ENCODE data around the gene SORCS2. TPM values are rescaled to one million over a fixed set of nuclear protein-coding genes. Genes with fewer than 3 reads are reported as not detected.

The SORCS2 gene
- total RNA-seq, 1 donor from 2014 or later: 29.5 TPM

DNA sequence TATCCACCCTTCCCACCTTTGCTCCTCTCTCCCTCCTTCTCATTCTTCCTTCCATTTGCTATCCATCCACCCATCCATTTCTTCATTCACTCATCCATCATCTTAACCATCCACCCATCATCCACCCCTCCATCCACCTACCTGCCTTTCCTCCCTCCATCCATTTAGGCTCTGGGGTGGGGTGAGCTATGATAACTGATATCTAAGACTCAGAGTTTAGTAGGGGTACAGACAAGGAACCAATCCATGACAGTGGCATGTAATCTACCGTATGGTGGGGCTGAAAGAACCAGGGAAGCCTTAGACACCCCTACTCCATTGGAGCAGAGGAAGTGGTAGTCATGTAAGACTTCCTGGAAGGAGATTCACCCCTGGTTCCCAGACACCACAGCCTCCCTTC lies 219.2 kb downstream of the SORCS2 start:
- no peak for DNase-seq
- no peaks in the 10 kb centered on the region for H3K4me1 Mint-ChIP-seq (ENCODE audit: low read depth, unreplicated experiment)
- H3K9me3 Mint-ChIP-seq (ENCODE audit: unreplicated experiment): peaks cover 7% of the 10 kb centered on the region
- no peak overlapping the region for H3K4me3 Mint-ChIP-seq (ENCODE audit: unreplicated experiment)
- TF ChIP-seq, protein P1, sequence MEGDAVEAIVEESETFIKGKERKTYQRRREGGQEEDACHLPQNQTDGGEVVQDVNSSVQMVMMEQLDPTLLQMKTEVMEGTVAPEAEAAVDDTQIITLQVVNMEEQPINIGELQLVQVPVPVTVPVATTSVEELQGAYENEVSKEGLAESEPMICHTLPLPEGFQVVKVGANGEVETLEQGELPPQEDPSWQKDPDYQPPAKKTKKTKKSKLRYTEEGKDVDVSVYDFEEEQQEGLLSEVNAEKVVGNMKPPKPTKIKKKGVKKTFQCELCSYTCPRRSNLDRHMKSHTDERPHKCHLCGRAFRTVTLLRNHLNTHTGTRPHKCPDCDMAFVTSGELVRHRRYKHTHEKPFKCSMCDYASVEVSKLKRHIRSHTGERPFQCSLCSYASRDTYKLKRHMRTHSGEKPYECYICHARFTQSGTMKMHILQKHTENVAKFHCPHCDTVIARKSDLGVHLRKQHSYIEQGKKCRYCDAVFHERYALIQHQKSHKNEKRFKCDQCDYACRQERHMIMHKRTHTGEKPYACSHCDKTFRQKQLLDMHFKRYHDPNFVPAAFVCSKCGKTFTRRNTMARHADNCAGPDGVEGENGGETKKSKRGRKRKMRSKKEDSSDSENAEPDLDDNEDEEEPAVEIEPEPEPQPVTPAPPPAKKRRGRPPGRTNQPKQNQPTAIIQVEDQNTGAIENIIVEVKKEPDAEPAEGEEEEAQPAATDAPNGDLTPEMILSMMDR (IDR thresholded peaks at IDR 0.05; ENCODE audit: partially characterized antibody, unreplicated experiment): no peak
- peaks cover 3% of the 10 kb centered on the region for H3K27me3 Mint-ChIP-seq (ENCODE audit: unreplicated experiment)
- H3K27ac Mint-ChIP-seq (ENCODE audit: unreplicated experiment): no peak overlapping the region
- peaks cover 18% of the 10 kb centered on the region for H3K36me3 Mint-ChIP-seq (ENCODE audit: unreplicated experiment)

DNA sequence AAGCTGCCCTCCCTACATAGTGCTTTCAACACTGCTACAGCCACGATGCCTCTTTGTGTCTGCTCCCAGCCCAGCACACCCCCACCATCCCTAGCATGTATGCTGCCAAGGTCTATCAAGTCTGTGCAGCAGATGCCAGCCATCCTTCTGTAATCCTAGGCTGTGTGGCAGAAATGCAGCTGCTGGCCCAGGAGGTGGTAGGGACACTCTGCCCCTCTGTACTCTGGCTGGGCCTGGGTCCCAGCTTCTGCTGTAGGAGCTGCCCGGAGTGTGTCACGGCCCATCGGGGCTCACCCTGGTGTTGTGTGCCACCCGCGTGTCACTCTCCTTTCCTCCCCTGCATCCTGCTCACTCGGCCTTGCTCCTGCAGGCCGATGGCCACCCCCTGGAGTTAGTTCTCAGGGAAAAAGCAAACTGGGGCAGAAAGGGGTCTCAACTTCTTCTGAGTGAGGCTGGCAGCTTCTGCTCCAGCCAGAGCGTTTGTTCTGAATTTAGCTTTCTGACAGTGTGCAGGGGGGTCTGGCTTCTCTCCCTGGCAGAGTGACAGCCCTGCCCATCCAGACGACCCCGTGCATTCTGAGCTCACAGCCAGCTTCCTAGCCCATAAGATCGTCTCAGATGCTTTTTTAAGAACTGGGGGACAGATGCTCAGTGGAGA lies 219.7 kb downstream of the SORCS2 start:
- H3K27me3 Mint-ChIP-seq (ENCODE audit: unreplicated experiment): peaks cover 3% of the 10 kb centered on the region
- no peak overlapping the region for H3K4me3 Mint-ChIP-seq (ENCODE audit: unreplicated experiment)
- H3K4me1 Mint-ChIP-seq (ENCODE audit: low read depth, unreplicated experiment): no peaks in the 10 kb centered on the region
- peaks cover 11% of the 10 kb centered on the region for H3K9me3 Mint-ChIP-seq (ENCODE audit: unreplicated experiment)
- peak; percentile 6 for DNase-seq
- TF ChIP-seq, protein P1 (IDR thresholded peaks at IDR 0.05; ENCODE audit: partially characterized antibody, unreplicated experiment): no peak
- peaks cover 18% of the 10 kb centered on the region for H3K36me3 Mint-ChIP-seq (ENCODE audit: unreplicated experiment)
- no peak overlapping the region for H3K27ac Mint-ChIP-seq (ENCODE audit: unreplicated experiment)

DNA sequence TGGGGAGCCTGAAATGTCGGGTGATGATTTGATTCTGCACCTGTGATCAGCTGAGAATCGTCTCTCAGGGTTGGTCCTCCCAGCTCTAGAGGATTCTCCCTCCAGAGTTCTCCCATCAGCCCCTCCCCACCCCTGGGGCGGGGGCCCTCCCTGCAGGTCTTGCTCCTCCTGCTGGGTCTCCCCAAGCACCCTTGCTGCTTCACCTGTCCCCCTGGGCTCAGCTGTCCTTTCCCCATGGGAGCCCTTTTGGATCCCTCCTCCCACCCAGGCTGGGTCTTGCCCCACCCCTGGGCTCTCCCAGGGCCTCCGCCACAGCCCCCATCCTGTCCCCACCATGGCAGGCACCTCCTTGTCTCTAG lies 220.2 kb downstream of the SORCS2 start:
- DNase-seq: no peak
- Mint-ChIP-seq H3K36me3 (ENCODE audit: unreplicated experiment) (peaks cover 18% of the 10 kb centered on the region), H3K27me3 (ENCODE audit: unreplicated experiment) (peaks cover 3% of the 10 kb centered on the region), H3K4me3 (ENCODE audit: unreplicated experiment) (no peak overlapping the region), H3K4me1 (ENCODE audit: low read depth, unreplicated experiment) (no peaks in the 10 kb centered on the region), H3K9me3 (ENCODE audit: unreplicated experiment) (peaks cover 11% of the 10 kb centered on the region), H3K27ac (ENCODE audit: unreplicated experiment) (no peak overlapping the region)
- TF ChIP-seq, protein P1 (IDR thresholded peaks at IDR 0.05; ENCODE audit: partially characterized antibody, unreplicated experiment): no peak

DNA sequence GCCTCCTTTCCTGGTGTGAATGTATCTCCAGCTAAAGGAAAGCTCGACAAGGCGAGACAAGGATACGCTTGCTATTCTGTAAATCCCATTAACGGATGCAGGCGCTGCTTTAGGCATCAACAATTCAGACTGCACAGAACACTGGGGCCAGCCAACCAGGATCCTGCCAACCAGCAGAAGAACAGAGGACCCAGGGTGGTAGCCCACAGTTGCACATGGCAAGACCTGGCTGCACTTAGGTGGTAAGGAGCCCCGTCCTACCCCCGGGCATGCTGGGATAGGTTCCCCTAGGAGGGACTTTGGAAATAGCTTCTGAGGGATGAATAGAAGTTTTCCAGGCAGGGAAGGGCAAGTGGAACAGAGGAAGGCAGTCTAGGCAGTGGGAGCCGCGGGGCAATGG lies 221.7 kb downstream of the SORCS2 start:
- H3K4me1 Mint-ChIP-seq (ENCODE audit: low read depth, unreplicated experiment): no peaks in the 10 kb centered on the region
- H3K27me3 Mint-ChIP-seq (ENCODE audit: unreplicated experiment): peaks cover 5% of the 10 kb centered on the region
- no peak overlapping the region for H3K4me3 Mint-ChIP-seq (ENCODE audit: unreplicated experiment)
- no peak overlapping the region for H3K27ac Mint-ChIP-seq (ENCODE audit: unreplicated experiment)
- DNase-seq: no peak
- H3K36me3 Mint-ChIP-seq (ENCODE audit: unreplicated experiment): peaks cover 14% of the 10 kb centered on the region
- TF ChIP-seq, protein P1 (IDR thresholded peaks at IDR 0.05; ENCODE audit: partially characterized antibody, unreplicated experiment): no peak
- peaks cover 12% of the 10 kb centered on the region for H3K9me3 Mint-ChIP-seq (ENCODE audit: unreplicated experiment)

DNA sequence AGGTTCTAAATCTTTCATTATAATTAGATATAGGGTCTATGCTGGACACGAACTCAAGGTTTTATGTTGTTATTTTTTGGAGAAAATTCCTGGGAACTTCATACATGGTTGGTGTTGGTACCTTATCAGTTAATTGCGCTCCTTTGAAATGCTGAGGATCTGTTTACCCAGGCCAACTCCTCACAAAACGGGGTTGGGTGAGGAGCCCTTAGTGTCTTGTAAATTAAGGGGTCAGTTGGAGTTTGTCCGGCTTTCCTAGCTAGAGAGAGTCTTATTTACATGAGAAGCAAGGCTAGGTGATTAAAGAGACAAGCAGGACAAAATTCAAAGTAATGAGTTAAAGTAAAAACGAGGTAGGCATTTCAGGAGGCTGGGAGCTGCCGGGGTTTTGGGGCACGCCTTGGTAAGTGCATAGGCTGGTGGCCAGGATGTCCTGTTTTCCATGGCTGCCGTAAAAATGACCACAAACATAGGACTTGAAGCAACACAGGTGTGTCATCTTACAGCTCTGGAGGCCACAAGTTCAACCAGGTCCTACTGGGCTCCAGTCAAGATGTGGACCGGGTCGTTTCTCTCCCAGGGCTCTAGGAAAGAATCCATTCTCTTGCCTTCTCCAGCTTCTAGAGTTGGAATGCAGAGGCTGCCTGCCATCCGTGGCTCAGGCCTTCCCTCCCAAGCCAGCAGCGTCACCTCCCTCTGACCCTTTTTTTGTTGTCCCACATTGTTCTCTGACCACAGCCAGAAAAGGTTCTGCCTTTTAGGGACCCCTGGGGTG lies 222.6 kb downstream of the SORCS2 start:
- H3K4me1 Mint-ChIP-seq (ENCODE audit: low read depth, unreplicated experiment): no peaks in the 10 kb centered on the region
- peaks cover 5% of the 10 kb centered on the region for H3K27me3 Mint-ChIP-seq (ENCODE audit: unreplicated experiment)
- TF ChIP-seq, protein P1 (IDR thresholded peaks at IDR 0.05; ENCODE audit: partially characterized antibody, unreplicated experiment): no peak
- H3K4me3 Mint-ChIP-seq (ENCODE audit: unreplicated experiment): no peak overlapping the region
- H3K9me3 Mint-ChIP-seq (ENCODE audit: unreplicated experiment): peaks cover 12% of the 10 kb centered on the region
- peaks cover 7% of the 10 kb centered on the region for H3K36me3 Mint-ChIP-seq (ENCODE audit: unreplicated experiment)
- DNase-seq: no peak
- H3K27ac Mint-ChIP-seq (ENCODE audit: unreplicated experiment): no peak overlapping the region
